ENCODE results near the gene TRIP13.
"Not testable (repeated sequence)": the region's sequence is repeated elsewhere in the genome, so short reads cannot be mapped to it uniquely, and the experiment has no call there.

Gene TRIP13

GRCh38 chr5:939368-939767 is 46.7 kb downstream of the TRIP13 start:
- DNase-seq: no peak

- not testable (repeated sequence) for DNase-seq
Observed at GRCh38 chr5:940741-941140, 48.1 kb downstream of the TRIP13 start.

- no peak for DNase-seq
Observed at GRCh38 chr5:943201-943917, 50.7 kb downstream of the TRIP13 start.

GRCh38 chr5:943918-944620 is 51.4 kb downstream of the TRIP13 start:
- no peak for DNase-seq

- DNase-seq: no peak
Observed at GRCh38 chr5:944621-944927, 51.9 kb downstream of the TRIP13 start.

GRCh38 chr5:944992-945685 is 52.5 kb downstream of the TRIP13 start:
- no peak for DNase-seq

- no peak for DNase-seq
Observed at GRCh38 chr5:945691-946551, 53.2 kb downstream of the TRIP13 start.

- no peak for DNase-seq
Observed at GRCh38 chr5:946720-947625, 54.3 kb downstream of the TRIP13 start.

GRCh38 chr5:947626-948471 is 55.2 kb downstream of the TRIP13 start:
- no peak for DNase-seq

GRCh38 chr5:948472-949274 is 56.0 kb downstream of the TRIP13 start:
- no peak for DNase-seq

GRCh38 chr5:949275-949543 is 56.5 kb downstream of the TRIP13 start:
- DNase-seq: no peak

- DNase-seq: no peak
Observed at GRCh38 chr5:949815-950560, 57.3 kb downstream of the TRIP13 start.

- no peak for DNase-seq
Observed at GRCh38 chr5:951940-952596, 59.4 kb downstream of the TRIP13 start.

- no peak for DNase-seq
Observed at GRCh38 chr5:952597-953271, 60.0 kb downstream of the TRIP13 start.

GRCh38 chr5:953535-954449 is 61.1 kb downstream of the TRIP13 start:
- DNase-seq: no peak

- DNase-seq: no peak
Observed at GRCh38 chr5:955886-956761, 63.4 kb downstream of the TRIP13 start.
